SK-N-MC (cell line): ENCODE measurements around the gene AIF1L.

Experiments
- EZH2 ChIP-seq: fragments of 200-600 bp; sonication (generic); IDR thresholded peaks from one replicate; pipeline ENCODE4 v1.6.1; 2017; ENCODE audit warnings: antibody characterized with exemption
- POLR2AphosphoS5 ChIP-seq: IDR thresholded peaks from 2 replicates; pipeline ENCODE4 v1.6.1; 2012; ENCODE audit warnings: mild to moderate bottlenecking, low read depth, low read length, borderline replicate concordance

DNA sequence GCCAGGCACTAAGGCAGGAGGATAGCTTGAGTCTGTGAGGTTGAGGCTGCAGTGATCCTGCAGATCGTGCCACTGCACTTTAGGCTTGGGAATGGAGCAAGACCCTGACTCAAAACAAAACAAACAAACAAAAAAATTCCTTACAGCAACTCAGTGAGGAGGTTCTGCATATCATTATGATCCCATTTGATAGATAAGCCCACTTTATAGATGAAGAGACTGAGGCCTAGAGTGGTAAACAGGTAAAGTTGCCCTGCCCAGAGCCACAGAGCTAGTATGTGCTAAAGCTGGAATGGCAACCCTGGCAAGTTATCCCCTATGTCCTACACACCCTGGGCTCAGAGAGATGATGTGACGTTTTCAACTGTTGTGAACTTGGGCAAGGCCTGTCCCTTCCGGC lies 7.2 kb downstream of the AIF1L start:
- TF ChIP-seq POLR2AphosphoS5 (no peak), EZH2 (no peak)
